ENCODE measurements around the gene ACAP1. TPM values are rescaled to one million over a fixed set of nuclear protein-coding genes. Genes with fewer than 3 reads are reported as not detected.

Gene ACAP1
- total RNA-seq, 1 experiment from 2014 or later: 2.7 TPM

- in situ Hi-C loops (cut with HindIII; ENCODE audit: low pct_unique_long_range_greater_than_20kb, low sequenced_read_pairs) (no loop called here), intact Hi-C loops (cut with micrococcal nuclease; ENCODE audit: unreplicated experiment) (no loop called here)
- BruUV-seq (replicated peaks): no TSS peak
- Histone ChIP-seq H3K36me3 (ENCODE audit: control insufficient read depth, insufficient read depth, low read length) (no peaks in the 10 kb centered on the region; the same call in 1 of the 2 replicates), H3K4me1 (ENCODE audit: control insufficient read depth, insufficient read depth, low read length) (peaks cover 7% of the 10 kb centered on the region), H3K27ac (ENCODE audit: low read length) (no peak overlapping the region), H3K4me3 (ENCODE audit: low read depth in 2 of 2, low read length in 2 of 2) (no peak overlapping the region), H3K27me3 (ENCODE audit: control insufficient read depth, insufficient read depth, low read length) (no peaks in the 10 kb centered on the region), H3K9me3 (ENCODE audit: control insufficient read depth, insufficient read depth, low read depth, low read length) (no peaks in the 10 kb centered on the region)
- DNase-seq (ENCODE audit: low read depth, low spot score) (no peak), ATAC-seq (no peak)
- ChIA-PET CTCF (no interaction called here), POLR2A (no interaction called here)
- no peak for TF ChIP-seq POLR2AphosphoS5 (IDR thresholded peaks at IDR 0.05; ENCODE audit: low read depth, low read length)
- TF ChIP-seq, protein P1, sequence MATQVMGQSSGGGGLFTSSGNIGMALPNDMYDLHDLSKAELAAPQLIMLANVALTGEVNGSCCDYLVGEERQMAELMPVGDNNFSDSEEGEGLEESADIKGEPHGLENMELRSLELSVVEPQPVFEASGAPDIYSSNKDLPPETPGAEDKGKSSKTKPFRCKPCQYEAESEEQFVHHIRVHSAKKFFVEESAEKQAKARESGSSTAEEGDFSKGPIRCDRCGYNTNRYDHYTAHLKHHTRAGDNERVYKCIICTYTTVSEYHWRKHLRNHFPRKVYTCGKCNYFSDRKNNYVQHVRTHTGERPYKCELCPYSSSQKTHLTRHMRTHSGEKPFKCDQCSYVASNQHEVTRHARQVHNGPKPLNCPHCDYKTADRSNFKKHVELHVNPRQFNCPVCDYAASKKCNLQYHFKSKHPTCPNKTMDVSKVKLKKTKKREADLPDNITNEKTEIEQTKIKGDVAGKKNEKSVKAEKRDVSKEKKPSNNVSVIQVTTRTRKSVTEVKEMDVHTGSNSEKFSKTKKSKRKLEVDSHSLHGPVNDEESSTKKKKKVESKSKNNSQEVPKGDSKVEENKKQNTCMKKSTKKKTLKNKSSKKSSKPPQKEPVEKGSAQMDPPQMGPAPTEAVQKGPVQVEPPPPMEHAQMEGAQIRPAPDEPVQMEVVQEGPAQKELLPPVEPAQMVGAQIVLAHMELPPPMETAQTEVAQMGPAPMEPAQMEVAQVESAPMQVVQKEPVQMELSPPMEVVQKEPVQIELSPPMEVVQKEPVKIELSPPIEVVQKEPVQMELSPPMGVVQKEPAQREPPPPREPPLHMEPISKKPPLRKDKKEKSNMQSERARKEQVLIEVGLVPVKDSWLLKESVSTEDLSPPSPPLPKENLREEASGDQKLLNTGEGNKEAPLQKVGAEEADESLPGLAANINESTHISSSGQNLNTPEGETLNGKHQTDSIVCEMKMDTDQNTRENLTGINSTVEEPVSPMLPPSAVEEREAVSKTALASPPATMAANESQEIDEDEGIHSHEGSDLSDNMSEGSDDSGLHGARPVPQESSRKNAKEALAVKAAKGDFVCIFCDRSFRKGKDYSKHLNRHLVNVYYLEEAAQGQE (IDR thresholded peaks at IDR 0.05; ENCODE audit: insufficient read depth in 1 of 2, low read depth in 2 of 2, low read length in 1 of 2): no peak
- no peak for TF ChIP-seq SIN3A (IDR thresholded peaks at IDR 0.05; ENCODE audit: borderline replicate concordance, insufficient read depth, low read depth, low read length)
- no peak for TF ChIP-seq TCF7L2 (IDR thresholded peaks at IDR 0.05; ENCODE audit: low read depth, low read length)
- TF ChIP-seq CTCF (IDR thresholded peaks at IDR 0.05): no peak
Measured at GRCh38 chr17:7327501-7327900, 8.8 kb upstream of the ACAP1 start.

GRCh38 chr17:7328009-7328408, 8.3 kb upstream of the ACAP1 start:
- Histone ChIP-seq H3K4me3 (ENCODE audit: low read depth in 2 of 2, low read length in 2 of 2) (peak overlapping the region; percentile 81 to 90), H3K4me1 (ENCODE audit: control insufficient read depth, insufficient read depth, low read length) (peaks cover 7% of the 10 kb centered on the region), H3K27ac (ENCODE audit: low read length) (peak overlapping the region; percentile 90), H3K9me3 (ENCODE audit: control insufficient read depth, insufficient read depth, low read depth, low read length) (no peaks in the 10 kb centered on the region), H3K36me3 (ENCODE audit: control insufficient read depth, insufficient read depth, low read length) (no peaks in the 10 kb centered on the region; the same call in 1 of the 2 replicates), H3K27me3 (ENCODE audit: control insufficient read depth, insufficient read depth, low read length) (no peaks in the 10 kb centered on the region)
- TF ChIP-seq, protein P1 (IDR thresholded peaks at IDR 0.05; ENCODE audit: insufficient read depth in 1 of 2, low read depth in 2 of 2, low read length in 1 of 2): no peak
- TF ChIP-seq TCF7L2 (IDR thresholded peaks at IDR 0.05; ENCODE audit: low read depth, low read length) (no peak), SIN3A (IDR thresholded peaks at IDR 0.05; ENCODE audit: borderline replicate concordance, insufficient read depth, low read depth, low read length) (no peak), POLR2AphosphoS5 (IDR thresholded peaks at IDR 0.05; ENCODE audit: low read depth, low read length) (no peak), CTCF (IDR thresholded peaks at IDR 0.05) (no peak)
- no TSS peak for BruUV-seq (replicated peaks)
- in situ Hi-C loops (cut with HindIII; ENCODE audit: low pct_unique_long_range_greater_than_20kb, low sequenced_read_pairs): no loop called here
- intact Hi-C loops (cut with micrococcal nuclease; ENCODE audit: unreplicated experiment): no loop called here
- DNase-seq (ENCODE audit: low read depth, low spot score) (no peak), ATAC-seq (no peak)
- ChIA-PET POLR2A (no interaction called here), CTCF (no interaction called here)
